Activated CD4-positive, alpha-beta T cell treated with anti-CD3 and anti-CD28 coated beads, Interleukin-2, amount 50 U/mL, for 4 hours (primary cell): ENCODE results near the gene FAM53B.
"Not testable (repeated sequence)": the region's sequence is repeated elsewhere in the genome, so short reads cannot be mapped to it uniquely, and the experiment has no call there.

Source experiments
- DNase-seq, 2 experiments: peaks; one replicate each; pipeline ENCODE4 v3.0.0-alpha.2; 2020

The FAM53B gene

GRCh38 chr10:124593431-124593985, 150.7 kb downstream of the FAM53B start:
- DNase-seq: no peak

GRCh38 chr10:124592736-124593430, 151.3 kb downstream of the FAM53B start:
- no peak for DNase-seq

GRCh38 chr10:124592101-124592500, 152.1 kb downstream of the FAM53B start:
- no peak for DNase-seq

DNA sequence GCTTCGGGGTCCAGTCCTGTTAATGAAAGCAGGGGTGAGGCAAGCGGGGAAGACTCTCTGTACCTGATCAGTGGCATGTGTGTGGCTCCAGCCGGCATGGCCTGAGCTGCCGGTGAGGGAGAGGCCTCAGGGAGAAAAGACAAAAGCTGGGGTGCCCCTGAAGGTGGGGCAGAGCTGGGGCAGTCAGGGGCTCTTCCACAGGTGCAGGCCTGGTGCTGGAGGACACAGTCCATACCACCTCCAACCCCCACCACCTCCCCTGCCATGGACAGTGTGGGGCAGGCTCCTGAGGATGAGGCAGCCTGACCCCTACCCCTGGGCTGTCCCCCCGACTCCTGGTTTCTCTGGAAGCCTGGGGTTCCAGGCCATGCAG, 153.1 kb downstream of the FAM53B start:
- DNase-seq: no peak

- no peak for DNase-seq
These were observed 153.7 kb downstream of the FAM53B start for GRCh38 chr10:124590216-124591122.

DNA sequence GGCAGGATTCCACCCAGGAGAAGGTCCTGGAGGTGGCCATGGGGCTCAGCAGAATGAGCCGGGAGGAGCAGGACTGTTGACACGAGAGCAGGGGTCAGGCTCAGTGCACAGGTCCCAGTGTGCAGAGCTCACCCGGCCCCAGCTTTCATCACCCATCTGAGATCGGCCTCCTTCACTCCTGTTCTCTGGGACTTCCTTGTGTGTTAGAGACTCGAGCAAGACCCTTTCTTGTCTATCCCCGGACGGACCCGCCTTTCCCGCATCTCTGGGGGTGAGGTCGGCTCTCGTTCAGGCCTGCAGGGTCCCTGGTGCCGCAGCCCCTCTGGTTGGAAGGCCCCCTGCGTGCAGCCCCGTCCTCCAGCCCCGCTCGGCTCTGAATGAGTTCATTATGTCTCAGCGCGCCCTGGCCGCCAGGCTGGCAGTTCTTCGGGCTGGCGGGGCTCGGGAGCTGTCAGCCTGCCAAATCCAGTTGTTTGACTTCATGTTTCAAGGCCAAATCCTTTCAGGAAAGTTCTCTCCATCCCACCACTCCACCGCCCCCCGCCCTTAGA, 154.6 kb downstream of the FAM53B start:
- DNase-seq: no peak

- no peak for DNase-seq
These were observed 155.3 kb downstream of the FAM53B start for GRCh38 chr10:124588736-124589490.

GRCh38 chr10:124588341-124588735, 155.8 kb downstream of the FAM53B start:
- not testable (repeated sequence) for DNase-seq

DNA sequence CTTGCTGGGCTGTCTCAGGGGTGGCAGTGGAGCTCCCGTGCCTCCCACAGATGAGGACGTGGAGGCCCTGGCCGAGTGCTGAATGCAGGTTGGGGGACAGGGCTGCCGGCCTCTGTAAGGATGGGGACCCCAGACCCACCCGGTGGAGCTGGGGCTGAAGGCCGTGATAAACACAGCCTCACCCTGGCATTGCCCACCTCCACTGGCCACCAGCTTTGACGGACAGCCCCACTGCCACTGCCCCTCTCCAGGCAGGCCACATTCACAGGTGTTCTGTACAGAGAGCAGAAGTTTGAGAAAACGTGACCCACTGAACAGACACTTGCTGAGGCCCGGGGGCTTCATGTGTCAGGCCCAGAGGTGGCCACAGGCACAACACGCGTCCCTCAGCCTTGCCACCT, 156.4 kb downstream of the FAM53B start:
- DNase-seq: no peak

GRCh38 chr10:124586142-124586541, 158.0 kb downstream of the FAM53B start:
- DNase-seq: no peak

DNA sequence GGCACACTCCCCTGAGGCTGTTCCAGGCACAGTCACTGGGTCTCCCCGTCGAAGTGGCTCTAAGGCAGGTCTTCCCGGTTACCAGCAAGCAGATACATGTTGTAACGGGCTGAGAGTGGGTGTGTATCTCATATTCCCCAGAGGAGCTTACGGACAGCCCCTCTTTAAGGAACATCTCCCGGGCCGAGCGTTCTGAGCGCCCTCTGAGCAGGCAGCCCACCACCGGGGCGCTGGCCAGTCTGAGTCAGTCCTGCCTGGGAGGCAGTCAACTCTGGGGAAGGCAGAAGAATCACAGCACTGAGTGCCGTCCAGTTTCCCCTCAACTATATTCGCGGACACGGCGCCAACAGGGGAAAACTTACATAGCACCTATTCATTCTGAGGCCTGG, 165.2 kb downstream of the FAM53B start:
- no peak for DNase-seq

GRCh38 chr10:124578231-124579010, 165.8 kb downstream of the FAM53B start:
- no peak for DNase-seq

DNA sequence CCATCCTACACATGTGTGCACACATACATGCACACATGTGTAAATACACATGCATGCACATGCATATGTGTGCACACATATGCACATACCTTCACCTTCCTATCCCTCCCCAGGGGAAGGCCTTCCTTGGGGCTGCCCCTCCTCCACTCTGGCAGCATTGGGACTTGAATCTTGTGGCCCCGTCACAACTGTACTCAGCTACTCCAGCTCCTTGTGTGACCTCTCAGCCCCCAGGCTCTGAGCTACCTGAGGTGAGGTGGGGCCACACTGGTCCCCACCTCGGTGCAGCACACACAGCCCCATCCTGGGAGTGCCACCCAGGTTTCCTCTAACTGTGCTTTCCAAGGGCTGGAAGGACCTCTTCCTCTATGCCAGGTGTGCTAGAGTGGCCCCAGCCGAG, 166.5 kb downstream of the FAM53B start:
- DNase-seq: no peak

GRCh38 chr10:124576526-124577420, 167.4 kb downstream of the FAM53B start:
- DNase-seq: no peak

- DNase-seq: no peak
These were observed 168.8 kb downstream of the FAM53B start for GRCh38 chr10:124575107-124576035.

DNA sequence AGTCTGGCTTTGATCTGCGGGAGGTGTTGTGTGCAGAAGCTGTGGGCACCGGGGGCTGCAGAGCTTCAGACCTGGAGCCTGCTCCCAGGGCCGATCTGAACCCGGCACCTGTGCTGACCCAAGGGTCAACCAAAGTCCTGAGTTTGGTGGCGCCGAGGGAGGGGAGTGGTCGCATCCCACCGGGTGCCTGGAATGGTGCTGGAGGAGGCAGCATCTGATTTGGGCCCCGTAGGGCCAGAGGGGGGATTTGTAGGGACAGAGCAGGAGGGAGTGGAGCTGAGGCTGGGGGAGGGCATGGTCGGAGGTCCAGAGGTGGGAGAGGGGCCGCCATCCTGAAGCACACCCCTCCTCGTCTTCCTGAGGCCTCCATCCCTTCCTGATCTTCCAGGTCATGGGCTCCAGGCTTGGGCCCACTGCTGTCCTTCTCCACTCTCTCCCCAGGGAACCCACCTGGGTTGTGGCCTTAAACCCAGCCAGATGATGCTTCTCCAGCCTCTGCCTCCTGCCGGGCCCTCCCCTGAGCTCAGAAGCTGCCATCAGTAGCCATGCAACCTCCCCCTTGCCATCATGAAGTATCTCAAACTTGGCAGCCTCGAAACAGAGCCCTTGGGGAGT, 169.6 kb downstream of the FAM53B start:
- DNase-seq: no peak

DNA sequence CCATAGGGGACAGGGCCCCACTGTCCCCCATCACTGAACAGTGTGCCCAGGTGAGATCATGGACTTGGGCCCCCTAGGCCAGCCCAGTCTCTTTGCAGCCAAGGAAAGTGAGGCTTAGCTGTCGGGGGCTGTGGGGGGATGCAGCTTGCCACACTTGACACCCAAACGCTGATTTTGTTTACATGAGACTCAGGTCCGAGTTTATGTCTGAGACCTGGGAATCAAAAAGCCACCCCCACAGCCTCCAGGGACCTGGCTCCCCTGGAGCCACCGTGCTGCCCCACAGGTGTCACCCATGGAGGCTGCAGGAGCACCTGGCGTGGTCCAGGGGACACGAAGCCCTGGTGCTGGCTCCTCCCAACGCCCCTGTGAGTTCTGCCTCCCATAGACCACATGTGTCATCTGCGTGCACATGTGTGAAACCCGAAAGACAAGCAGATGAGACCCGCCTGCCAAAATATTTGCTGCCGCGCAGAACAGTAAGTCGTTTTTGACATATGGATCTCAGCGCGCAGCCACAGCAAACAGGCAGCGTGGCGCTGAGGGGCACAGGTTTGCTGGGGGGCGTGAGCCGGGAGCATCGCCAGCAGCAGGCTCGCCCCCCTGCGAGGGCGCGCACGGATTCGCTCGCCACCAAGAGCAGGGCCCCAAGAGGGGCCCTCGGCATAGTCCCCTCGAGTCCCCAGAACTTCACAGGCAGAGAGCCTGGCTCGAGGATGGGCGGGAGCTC, 170.3 kb downstream of the FAM53B start:
- no peak for DNase-seq

GRCh38 chr10:124572751-124573150, 171.4 kb downstream of the FAM53B start:
- DNase-seq: no peak

DNA sequence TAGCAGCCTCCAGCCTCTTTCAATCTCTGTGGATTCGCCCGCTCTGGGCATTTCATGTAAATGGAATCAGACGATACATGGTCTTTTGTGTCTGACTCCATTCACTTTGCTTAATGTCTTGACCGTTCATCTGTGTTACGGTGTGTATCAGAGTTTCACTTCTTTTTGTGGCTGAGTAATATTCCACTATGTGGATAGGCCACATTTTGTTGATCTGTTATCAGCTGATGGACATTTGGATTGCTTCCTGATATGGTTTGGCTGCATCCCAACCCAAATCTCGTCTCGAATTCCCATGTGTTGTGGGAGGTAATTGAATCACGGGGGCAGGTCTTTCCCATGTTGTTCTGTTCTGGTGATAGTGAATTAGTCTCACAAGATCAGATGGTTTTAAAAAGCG, 173.5 kb downstream of the FAM53B start:
- DNase-seq: no peak
